HepG2 (cell line): ENCODE measurements around the gene IGF2BP3. TPM values are rescaled to one million over a fixed set of nuclear protein-coding genes. Genes with fewer than 3 reads are reported as not detected.

ENCODE experiments used
- AHR ChIP-seq: IDR thresholded peaks from 2 replicates; pipeline ENCODE4 v1.6.1; 2018; ENCODE audit warnings: missing genetic modification reagents, missing compliant biosample characterization
- ARHGAP35 ChIP-seq: sonication (generic); formaldehyde crosslinking; IDR thresholded peaks from 2 replicates; pipeline ENCODE4 v1.9.0; 2022; ENCODE audit warnings: mild to moderate bottlenecking, inconsistent platforms, moderate library complexity, missing genetic modification reagents, borderline replicate concordance
- EED ChIP-seq: sonication (generic); formaldehyde crosslinking; IDR thresholded peaks from 2 replicates; pipeline ENCODE4 v1.5.0; 2020; ENCODE audit warnings: mild to moderate bottlenecking, missing genetic modification reagents
- ERF ChIP-seq: IDR thresholded peaks from 2 replicates; pipeline ENCODE4 v1.6.1; 2018; ENCODE audit warnings: missing biosample characterization, missing genetic modification reagents
- ESRRA ChIP-seq: sonication (generic); formaldehyde crosslinking; IDR thresholded peaks from 2 replicates; pipeline ENCODE4 v1.5.1; 2020; ENCODE audit warnings: mild to moderate bottlenecking, low read depth, missing genetic modification reagents
- FOXO1 ChIP-seq: sonication (generic); formaldehyde crosslinking; IDR thresholded peaks from 2 replicates; pipeline ENCODE4 v1.4.0; 2020; ENCODE audit warnings: missing genetic modification reagents
- MXD4 ChIP-seq: IDR thresholded peaks from 2 replicates; pipeline ENCODE4 v1.6.1; 2016; ENCODE audit warnings: mild to moderate bottlenecking, missing biosample characterization, missing genetic modification reagents
- RBM39 ChIP-seq: fragments of 200-400 bp; formaldehyde crosslinking; IDR thresholded peaks from one replicate; pipeline ENCODE4 v1.6.1; 2018; ENCODE audit warnings: antibody characterized with exemption, mild to moderate bottlenecking, low read depth, low read length; ENCODE audit not compliant: poor library complexity, severe bottlenecking
- RNF219 ChIP-seq: sonication (generic); formaldehyde crosslinking; IDR thresholded peaks from 2 replicates; pipeline ENCODE4 v1.5.0; 2020; ENCODE audit warnings: mild to moderate bottlenecking, missing genetic modification reagents
- SAFB2 ChIP-seq: sonication (generic); formaldehyde crosslinking; IDR thresholded peaks from 2 replicates; pipeline ENCODE4 v1.5.1; 2020; ENCODE audit warnings: missing genetic modification reagents, low read depth, mild to moderate bottlenecking, borderline replicate concordance
- SIN3B ChIP-seq: fragments of 150-350 bp; IDR thresholded peaks from 2 replicates; pipeline ENCODE4 v1.6.1; 2014; ENCODE audit warnings: low read length
- SIX1 ChIP-seq: sonication (generic); formaldehyde crosslinking; IDR thresholded peaks from 2 replicates; pipeline ENCODE4 v1.4.0; 2020; ENCODE audit warnings: missing genetic modification reagents, borderline replicate concordance
- ZNF20 ChIP-seq: sonication (generic); formaldehyde crosslinking; IDR thresholded peaks from 2 replicates; pipeline ENCODE4 v1.4.0; 2020; ENCODE audit warnings: mild to moderate bottlenecking, moderate library complexity, missing genetic modification reagents
- ZNF329 ChIP-seq: sonication (generic); formaldehyde crosslinking; IDR thresholded peaks from 2 replicates; pipeline ENCODE4 v1.9.0; 2021; ENCODE audit warnings: low read depth, mild to moderate bottlenecking, missing genetic modification reagents
- ZNF333 ChIP-seq: sonication (generic); formaldehyde crosslinking; IDR thresholded peaks from 2 replicates; pipeline ENCODE4 v1.4.0; 2020; ENCODE audit warnings: mild to moderate bottlenecking, missing genetic modification reagents, borderline replicate concordance
- ZNF605 ChIP-seq: sonication (generic); formaldehyde crosslinking; IDR thresholded peaks from 2 replicates; pipeline ENCODE4 v1.8.0; 2022; ENCODE audit warnings: mild to moderate bottlenecking, missing genetic modification reagents
- polyA plus RNA-seq, 8 experiments: library from polyadenylated mRNA; depleted of rRNA in 3 of 8; stranded (reverse) in 7 of 8; unstranded in 1 of 8; fragments of >200 nt; fragmentation: Illumina TruSeq in 4 of 8; extraction: Trizol in 4 of 8; gene quantifications; 2 replicates each; pipeline versions ENCODE4 v1.2.1 to v1.2.3, GENCODE V29; 2011 to 2016; ENCODE audit warnings: low read depth in 4 of 8, missing spikeins in 1 of 8, mixed read lengths in 1 of 8; ENCODE audit not compliant: insufficient read depth in 1 of 8
- total RNA-seq, 5 experiments: library from RNA; depleted of rRNA; stranded (reverse); fragments of >200 nt; fragmentation: Illumina TruSeq; extraction: Trizol; gene quantifications; 2 replicates each; pipeline ENCODE4 v1.2.3, GENCODE V29; 2016; ENCODE audit warnings: low read depth in 1 of 5
- TF ChIP-seq, protein P1 (sequence below): sonication (generic); formaldehyde crosslinking; IDR thresholded peaks from 2 replicates; pipeline ENCODE4 v1.4.0; 2020; ENCODE audit warnings: missing genetic modification reagents
- TF ChIP-seq, protein P2 (sequence below): sonication (generic); formaldehyde crosslinking; IDR thresholded peaks from 2 replicates; pipeline ENCODE4 v1.5.0; 2020; ENCODE audit warnings: mild to moderate bottlenecking, missing genetic modification reagents, borderline replicate concordance
- TF ChIP-seq, protein P3 (sequence below): IDR thresholded peaks from 2 replicates; pipeline ENCODE4 v1.6.1; 2016; ENCODE audit warnings: low read depth

IGF2BP3 gene
- total and polyA plus RNA-seq, 2 of the 13 experiments (the other 11 are each of a cell fraction or from before 2014, with no cell fraction given) = 37.7 to 39.5 TPM

DNA sequence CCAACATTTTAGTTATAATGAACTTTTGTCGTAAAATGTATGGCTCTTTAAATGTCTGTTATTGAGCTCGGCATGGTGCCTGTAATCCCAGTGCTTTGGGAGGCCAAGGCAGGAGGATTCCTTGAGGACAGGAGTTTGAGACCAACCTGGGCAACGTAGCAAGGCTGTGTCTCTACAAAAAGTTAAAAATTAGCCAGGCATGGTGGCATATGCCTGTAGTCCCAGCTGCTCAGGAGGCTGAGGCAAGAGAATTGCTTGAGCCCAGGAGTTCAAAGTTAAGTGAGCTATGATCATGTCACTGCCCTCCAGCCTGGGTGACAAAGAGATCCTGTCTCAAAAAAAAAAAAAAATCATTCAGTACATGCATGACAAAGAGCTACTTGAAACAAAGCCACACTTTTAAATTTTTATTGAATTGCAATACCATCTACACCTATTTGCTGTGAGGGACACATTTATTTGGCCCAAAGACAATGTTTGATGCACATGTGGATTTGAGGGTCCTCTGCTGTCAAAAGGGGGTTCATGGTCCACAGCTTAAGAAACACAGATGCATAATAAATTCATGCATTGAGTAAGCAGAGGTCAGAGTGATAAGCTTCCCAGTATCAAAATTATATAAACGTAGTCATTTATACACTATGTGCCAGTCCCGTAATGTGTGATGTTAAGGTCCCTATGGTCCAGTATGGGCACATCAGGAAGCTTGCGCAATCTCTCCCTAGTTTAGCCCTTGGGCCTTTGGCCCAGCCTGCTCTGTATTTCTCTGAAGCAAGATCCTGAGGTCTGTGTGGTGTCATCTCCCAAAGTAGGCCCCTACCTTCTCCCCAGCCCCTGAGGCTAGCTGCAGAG, 175.5 kb downstream of the IGF2BP3 start (continued):
- TF ChIP-seq, protein P1, sequence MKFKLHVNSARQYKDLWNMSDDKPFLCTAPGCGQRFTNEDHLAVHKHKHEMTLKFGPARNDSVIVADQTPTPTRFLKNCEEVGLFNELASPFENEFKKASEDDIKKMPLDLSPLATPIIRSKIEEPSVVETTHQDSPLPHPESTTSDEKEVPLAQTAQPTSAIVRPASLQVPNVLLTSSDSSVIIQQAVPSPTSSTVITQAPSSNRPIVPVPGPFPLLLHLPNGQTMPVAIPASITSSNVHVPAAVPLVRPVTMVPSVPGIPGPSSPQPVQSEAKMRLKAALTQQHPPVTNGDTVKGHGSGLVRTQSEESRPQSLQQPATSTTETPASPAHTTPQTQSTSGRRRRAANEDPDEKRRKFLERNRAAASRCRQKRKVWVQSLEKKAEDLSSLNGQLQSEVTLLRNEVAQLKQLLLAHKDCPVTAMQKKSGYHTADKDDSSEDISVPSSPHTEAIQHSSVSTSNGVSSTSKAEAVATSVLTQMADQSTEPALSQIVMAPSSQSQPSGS (CRISPR knock-in tag) = peak; percentile 32; the same call in 1 of the 2 replicates
- TF ChIP-seq SIN3B (no peak), SIX1 (CRISPR knock-in tag) (no peak), ESRRA (CRISPR knock-in tag) (peak; percentile 28; the same call in 1 of the 2 replicates), AHR (CRISPR knock-in tag) (no peak), MXD4 (CRISPR knock-in tag) (no peak), EED (CRISPR knock-in tag) (no peak), ZNF329 (no peak), RBM39 (no peak), FOXO1 (CRISPR knock-in tag) (peak; percentile 44), ARHGAP35 (CRISPR knock-in tag) (no peak), RNF219 (no peak), ERF (CRISPR knock-in tag) (no peak), SAFB2 (CRISPR knock-in tag) (no peak; the same call in 1 of the 2 replicates), ZNF605 (CRISPR knock-in tag) (no peak; the same call in 1 of the 2 replicates), ZNF333 (no peak), ZNF20 (CRISPR knock-in tag) (no peak)
- TF ChIP-seq, protein P2, sequence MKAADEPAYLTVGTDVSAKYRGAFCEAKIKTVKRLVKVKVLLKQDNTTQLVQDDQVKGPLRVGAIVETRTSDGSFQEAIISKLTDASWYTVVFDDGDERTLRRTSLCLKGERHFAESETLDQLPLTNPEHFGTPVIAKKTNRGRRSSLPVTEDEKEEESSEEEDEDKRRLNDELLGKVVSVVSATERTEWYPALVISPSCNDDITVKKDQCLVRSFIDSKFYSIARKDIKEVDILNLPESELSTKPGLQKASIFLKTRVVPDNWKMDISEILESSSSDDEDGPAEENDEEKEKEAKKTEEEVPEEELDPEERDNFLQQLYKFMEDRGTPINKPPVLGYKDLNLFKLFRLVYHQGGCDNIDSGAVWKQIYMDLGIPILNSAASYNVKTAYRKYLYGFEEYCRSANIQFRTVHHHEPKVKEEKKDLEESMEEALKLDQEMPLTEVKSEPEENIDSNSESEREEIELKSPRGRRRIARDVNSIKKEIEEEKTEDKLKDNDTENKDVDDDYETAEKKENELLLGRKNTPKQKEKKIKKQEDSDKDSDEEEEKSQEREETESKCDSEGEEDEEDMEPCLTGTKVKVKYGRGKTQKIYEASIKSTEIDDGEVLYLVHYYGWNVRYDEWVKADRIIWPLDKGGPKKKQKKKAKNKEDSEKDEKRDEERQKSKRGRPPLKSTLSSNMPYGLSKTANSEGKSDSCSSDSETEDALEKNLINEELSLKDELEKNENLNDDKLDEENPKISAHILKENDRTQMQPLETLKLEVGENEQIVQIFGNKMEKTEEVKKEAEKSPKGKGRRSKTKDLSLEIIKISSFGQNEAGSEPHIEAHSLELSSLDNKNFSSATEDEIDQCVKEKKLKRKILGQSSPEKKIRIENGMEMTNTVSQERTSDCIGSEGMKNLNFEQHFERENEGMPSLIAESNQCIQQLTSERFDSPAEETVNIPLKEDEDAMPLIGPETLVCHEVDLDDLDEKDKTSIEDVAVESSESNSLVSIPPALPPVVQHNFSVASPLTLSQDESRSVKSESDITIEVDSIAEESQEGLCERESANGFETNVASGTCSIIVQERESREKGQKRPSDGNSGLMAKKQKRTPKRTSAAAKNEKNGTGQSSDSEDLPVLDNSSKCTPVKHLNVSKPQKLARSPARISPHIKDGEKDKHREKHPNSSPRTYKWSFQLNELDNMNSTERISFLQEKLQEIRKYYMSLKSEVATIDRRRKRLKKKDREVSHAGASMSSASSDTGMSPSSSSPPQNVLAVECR (CRISPR knock-in tag) = peak; percentile 49; the same call in 1 of the 2 replicates
- TF ChIP-seq, protein P3, sequence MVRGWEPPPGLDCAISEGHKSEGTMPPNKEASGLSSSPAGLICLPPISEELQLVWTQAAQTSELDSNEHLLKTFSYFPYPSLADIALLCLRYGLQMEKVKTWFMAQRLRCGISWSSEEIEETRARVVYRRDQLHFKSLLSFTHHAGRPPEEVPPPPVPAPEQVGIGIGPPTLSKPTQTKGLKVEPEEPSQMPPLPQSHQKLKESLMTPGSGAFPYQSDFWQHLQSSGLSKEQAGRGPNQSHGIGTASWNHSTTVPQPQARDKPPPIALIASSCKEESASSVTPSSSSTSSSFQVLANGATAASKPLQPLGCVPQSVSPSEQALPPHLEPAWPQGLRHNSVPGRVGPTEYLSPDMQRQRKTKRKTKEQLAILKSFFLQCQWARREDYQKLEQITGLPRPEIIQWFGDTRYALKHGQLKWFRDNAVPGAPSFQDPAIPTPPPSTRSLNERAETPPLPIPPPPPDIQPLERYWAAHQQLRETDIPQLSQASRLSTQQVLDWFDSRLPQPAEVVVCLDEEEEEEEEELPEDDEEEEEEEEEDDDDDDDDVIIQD (CRISPR knock-in tag) = no peak
